Activated CD8-positive, alpha-beta memory T cell treated with anti-CD3 and anti-CD28 coated beads for 36 hours (primary cell): ENCODE data around the gene CHMP1A. TPM values are rescaled to one million over a fixed set of nuclear protein-coding genes. Genes with fewer than 3 reads are reported as not detected.
"Not testable (repeated sequence)": the region's sequence is repeated elsewhere in the genome, so short reads cannot be mapped to it uniquely, and the experiment has no call there.

Experiments
- CTCF ChIA-PET: fragments of 350-600 bp; sonication (Branson Sonifier 250); formaldehyde crosslinking; loops from one replicate; lab custom pipeline; 2021; ENCODE audit warnings: antibody characterized with exemption; lab: Charles Lee
- POLR2A ChIA-PET: fragments of 350-600 bp; sonication (Branson Sonifier 250); formaldehyde crosslinking; loops from one replicate; lab custom pipeline; 2021; ENCODE audit warnings: antibody characterized with exemption; lab: Charles Lee
- total RNA-seq, 2 experiments: library from RNA; stranded (reverse); gene quantifications; one replicate each; pipeline ENCODE4 v1.2.3, GENCODE V29; 2021

CHMP1A gene
- total RNA-seq, 2 experiments from 2014 or later = 80.5 to 80.8 TPM

GRCh38 chr16:89642574-89642973 is 14.9 kb downstream of the CHMP1A start:
- POLR2A ChIA-PET = no interaction called here
- CTCF ChIA-PET = interaction anchor here (0.5 to 1.7 kb wide), 5 partner anchors 15 to 267 kb away, joined by 3 to 6 read pairs (median 3); partner anchors contain the start of genes CHMP1A, CPNE7 and SPATA33

- ChIA-PET CTCF (interaction anchor here (0.5 to 1.7 kb wide), 8 partner anchors 8 to 268 kb away, joined by 3 to 6 read pairs (median 3); partner anchors contain the start of genes CHMP1A, CPNE7 and SPATA33), POLR2A (no interaction called here)
Observed at GRCh38 chr16:89641458-89642119, 15.9 kb downstream of the CHMP1A start.

GRCh38 chr16:89639385-89639784 is 18.1 kb downstream of the CHMP1A start:
- ChIA-PET POLR2A (no interaction called here), CTCF (no interaction called here)

- ChIA-PET POLR2A (no interaction called here), CTCF (no interaction called here)
Observed at GRCh38 chr16:89638455-89638854, 19.1 kb downstream of the CHMP1A start.

DNA sequence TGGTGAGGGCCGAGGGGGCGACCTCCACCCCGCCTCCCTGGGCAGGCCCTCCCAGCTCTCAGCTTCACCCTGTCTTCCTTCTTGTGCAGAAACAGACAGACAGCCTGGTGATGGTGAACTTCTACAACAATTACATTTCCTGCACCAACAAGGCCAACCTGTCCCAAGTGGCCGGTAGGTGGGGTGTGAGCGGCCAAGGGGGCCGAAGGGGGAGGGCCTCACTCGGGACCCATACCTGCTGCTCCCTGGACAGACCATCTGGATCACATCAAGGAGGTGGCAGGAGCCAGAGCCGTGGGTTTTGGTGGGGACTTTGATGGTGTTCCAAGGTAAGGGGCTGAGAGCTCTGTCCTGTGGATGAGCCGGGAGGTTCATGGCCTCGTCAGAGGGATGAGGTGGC is 20.1 kb downstream of the CHMP1A start:
- ChIA-PET POLR2A (no interaction called here), CTCF (interaction anchor here (1.5 kb wide), 1 partner anchor 61 kb away, joined by 4 read pairs; the partner anchor contains the start of gene CPNE7)

GRCh38 chr16:89636663-89637062 is 20.8 kb downstream of the CHMP1A start:
- ChIA-PET POLR2A (no interaction called here), CTCF (interaction anchor here (1.5 kb wide), 1 partner anchor 61 kb away, joined by 4 read pairs; the partner anchor contains the start of gene CPNE7)

DNA sequence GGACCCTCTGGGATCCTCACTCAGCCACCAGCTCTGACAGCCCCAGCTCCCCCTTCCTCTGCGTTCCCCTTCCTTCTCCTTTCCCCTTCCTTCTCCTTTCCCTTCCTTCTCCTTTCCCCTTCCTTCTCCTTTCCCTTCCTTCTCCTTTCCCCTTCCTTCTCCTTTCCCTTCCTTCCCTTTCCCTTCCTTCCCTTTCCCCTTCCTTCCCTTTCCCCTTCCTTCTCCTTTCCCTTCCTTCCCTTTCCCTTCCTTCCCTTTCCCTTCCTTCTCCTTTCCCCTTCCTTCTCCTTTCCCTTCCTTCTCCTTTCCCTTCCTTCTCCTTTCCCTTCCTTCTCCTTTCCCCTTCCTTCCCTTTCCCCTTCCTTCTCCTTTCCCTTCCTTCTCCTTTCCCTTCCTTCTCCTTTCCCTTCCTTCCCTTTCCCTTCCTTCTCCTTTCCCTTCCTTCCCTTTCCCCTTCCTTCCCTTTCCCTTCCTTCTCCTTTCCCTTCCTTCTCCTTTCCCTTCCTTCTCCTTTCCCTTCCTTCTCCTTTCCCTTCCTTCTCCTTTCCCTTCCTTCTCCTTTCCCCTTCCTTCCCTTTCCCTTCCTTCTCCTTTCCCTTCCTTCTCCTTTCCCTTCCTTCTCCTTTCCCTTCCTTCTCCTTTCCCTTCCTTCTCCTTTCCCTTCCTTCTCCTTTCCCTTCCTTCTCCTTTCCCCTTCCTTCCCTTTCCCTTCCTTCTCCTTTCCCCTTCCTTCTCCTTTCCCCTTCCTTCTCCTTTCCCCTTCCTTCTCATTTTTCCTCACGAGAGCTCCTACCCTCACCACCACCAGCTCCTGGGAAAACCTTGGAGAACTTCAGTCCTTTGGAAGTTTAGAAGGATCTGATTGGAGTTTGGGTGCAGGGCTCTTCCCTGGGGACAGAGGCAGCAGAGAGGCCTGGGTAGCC is 22.8 kb downstream of the CHMP1A start:
- POLR2A ChIA-PET = not testable (repeated sequence)
- CTCF ChIA-PET = interaction anchor here (1.7 kb wide), 1 partner anchor 69 kb away, joined by 3 read pairs; no protein-coding TSS in a partner anchor

DNA sequence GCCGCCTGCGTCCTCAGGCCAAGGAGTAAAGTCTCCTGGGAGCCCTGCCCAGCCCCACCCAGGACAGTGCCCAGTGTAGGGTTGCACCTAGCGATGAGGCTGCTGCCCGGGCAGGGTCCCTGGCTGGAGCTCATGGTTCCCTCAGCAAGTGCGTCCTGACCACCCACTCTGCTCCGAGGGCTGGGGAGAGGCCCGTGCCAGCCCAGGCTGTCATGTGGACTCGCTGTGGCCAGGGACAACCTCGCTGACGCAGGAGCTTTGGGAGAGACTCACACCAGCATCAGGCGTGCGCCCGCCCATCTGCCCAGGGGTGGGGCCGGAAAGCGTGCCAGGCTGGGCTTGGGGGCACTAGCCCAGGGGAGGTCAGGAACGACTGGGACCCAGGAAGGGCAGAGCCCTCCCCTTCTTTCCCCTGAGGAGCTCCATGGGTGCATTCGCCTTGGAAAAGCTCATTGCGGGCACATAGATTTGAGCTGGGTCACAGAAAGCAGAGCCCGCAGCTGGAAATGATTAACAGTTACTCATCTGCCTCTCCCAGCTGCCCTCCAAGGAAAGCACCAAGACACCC is 24.4 kb downstream of the CHMP1A start:
- ChIA-PET CTCF (interaction anchor here (0.6 to 1.7 kb wide), 2 partner anchors 58 to 67 kb away, joined by 3 to 5 read pairs; no protein-coding TSS in a partner anchor), POLR2A (interaction anchor here (0.6 kb wide), 1 partner anchor 171 kb away, joined by 3 read pairs; no protein-coding TSS in a partner anchor)

DNA sequence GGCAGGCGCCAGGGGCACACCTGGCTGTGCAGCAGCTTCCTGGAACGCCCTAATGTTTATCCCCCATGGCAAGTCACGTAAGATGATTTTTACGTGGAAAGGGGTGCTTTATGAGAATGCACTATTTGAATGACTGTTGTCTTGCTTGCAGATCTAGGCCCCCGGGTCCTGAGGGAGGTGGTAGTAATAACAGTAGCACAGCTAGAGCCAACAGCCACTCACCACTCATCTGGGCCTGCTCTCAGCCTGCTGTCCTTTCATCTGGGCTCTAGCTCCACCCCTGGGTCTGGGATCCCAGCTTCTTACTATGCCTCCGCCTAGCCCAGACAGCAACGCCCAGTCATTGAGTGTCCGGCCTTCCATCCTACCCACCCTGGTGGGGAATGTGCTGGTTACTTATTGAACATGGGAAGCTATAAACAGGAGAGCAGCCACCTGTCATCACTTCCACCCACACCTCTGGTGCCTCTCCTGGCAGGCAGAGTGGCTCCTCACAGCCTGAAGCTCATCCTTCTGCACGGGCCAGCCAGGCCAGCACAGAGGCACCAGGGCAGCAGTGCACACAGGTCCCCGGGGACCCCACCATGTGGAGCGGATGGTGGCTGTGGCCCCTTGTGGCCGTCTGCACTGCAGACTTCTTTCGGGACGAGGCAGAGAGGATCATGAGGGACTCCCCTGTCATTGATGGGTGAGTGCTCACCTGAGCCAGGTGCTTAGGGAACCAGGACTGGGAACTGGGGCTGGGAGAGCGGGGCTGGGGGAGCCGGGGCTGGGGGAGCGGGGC is 27.5 kb downstream of the CHMP1A start:
- CTCF ChIA-PET = interaction anchor here (1.2 kb wide), 1 partner anchor 19 kb away, joined by 4 read pairs; no protein-coding TSS in a partner anchor
- POLR2A ChIA-PET = no interaction called here

DNA sequence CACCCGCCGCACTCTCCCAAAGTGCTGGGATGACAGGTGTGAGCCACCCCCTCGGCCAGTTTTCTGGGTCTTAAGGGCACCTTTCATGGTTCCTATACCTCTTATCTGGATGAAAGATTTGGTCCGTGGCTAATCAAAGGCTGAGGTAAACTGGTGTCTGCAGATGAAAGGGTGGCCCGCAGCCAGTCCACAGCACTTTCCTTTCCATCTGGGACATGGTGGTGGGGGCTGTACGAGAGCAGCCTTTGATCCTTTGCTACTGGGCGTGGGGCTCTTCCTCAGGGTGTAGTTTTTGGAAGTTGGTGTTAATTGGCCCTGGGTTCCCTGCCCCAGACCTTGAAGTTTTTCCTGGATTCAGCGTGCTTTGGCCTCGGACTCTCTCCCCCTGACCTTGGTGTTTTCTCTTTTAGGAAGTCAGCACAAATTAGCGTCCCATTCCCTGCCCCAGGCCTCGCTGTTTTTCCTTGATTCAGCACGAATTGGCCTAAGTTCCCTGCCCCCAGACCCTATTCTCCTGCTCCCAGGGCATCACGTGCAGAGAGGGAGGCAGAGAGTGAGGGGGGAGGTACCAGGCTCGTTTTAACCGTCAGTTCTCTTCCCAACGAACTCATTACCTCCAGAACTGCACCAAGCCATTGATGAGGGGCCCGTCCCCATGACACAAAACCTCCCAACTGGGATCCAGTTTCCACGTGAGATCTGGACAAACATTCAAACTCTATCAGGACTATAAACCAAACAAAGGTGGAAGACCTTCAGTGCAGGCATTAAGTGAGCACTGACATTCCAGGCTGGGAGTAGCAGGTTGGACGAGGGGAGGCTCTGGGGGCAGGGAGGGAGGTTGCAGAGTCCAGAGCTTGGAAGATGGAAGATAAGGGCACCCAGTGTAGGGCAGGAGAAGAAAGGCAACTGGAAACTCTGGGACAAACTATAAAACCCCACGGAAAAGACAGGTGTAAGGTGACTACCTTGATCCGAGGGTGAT is 32.4 kb downstream of the CHMP1A start:
- ChIA-PET CTCF (no interaction called here), POLR2A (no interaction called here)

GRCh38 chr16:89623511-89624261 is 33.8 kb downstream of the CHMP1A start:
- POLR2A ChIA-PET = no interaction called here
- CTCF ChIA-PET = no interaction called here

DNA sequence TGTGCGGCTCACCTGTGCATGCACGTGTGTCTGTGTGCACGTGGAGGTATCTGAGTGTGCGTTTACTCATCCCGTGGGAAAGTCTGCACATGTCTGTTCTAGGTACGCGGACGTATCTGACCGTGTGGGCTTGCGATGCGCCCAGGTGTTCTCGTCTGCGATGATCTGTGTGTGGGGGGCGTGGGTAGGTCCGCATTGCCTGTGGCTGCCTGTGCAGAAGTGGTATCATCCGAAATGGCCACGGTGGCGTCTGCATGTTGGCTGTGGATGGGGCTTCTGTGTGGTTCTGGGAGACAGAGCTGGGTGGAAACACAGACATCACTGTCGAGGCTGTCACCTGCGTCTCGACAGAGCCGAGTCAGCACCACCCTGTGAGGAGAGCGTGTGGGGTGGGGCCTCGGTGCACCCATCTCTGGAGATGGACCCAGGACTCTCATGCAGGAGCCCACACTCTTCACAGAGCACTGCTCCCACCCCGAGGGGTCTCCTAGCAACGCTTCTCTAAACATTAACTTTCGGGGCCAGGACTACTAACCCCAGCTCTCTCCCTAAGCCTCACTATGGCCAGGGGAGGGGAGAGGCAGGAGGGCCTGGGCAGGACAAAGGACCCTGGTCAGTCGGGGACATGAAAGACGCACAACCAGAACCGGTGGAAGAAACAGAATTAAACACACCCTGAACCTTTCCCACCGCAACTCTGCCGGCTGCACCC is 35.7 kb downstream of the CHMP1A start:
- CTCF ChIA-PET = no interaction called here

DNA sequence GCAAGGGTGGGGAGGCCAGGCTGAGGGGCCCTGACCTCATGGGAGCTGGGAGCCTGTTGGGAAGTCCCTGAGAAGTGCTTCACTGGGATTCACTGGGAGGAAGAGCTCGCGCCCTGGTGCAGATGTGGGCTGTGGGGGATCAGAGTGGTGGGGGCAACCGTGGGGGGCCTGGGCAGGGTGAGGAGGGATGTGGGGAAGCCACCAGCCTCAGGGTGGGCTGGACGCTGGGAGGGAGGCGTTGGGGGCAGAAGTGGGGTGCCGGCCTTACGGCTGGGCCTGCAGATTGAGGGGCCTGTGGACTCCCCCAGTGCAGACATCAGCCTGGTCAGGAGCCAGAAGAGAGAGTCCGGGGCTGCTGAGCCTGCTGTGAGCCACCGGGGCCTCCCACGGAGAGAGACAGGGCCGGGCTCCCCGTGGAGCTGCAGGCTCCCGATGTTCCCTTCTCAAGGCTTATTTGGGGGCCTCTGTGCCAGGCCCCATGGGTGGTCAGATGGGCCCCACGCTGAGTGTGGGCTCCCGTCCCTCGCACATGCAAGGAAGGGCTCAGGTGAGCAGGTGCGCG is 36.3 kb downstream of the CHMP1A start:
- ChIA-PET POLR2A (no interaction called here), CTCF (no interaction called here)

More for the DNA sequence above, 35.7 kb downstream of the CHMP1A start:
- POLR2A ChIA-PET = no interaction called here

DNA sequence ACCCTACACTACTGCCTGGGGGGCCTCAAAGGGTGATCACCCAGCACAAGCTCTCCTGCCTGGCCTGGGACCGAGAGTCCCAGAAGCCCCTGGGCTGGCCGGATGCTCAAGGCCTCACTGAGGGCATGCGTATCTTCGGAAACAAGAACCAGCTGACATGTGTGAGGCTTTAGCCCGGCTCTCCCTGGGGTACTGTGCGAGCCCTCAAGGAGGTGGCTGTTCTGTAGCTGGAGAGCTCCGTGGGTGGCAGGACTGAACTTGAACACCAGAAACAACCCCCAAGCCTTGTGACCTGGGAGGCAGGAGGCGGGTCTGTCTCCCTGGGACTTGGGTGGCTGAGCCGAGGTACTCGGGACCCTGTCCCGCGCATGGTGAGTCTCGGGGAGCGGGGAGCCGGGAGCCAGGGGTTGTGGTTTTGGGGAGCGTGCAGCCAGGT is 37.1 kb downstream of the CHMP1A start:
- CTCF ChIA-PET = no interaction called here

GRCh38 chr16:89619840-89620239 is 37.7 kb downstream of the CHMP1A start:
- POLR2A ChIA-PET = no interaction called here
- CTCF ChIA-PET = no interaction called here

More for the DNA sequence above, 37.1 kb downstream of the CHMP1A start:
- POLR2A ChIA-PET = no interaction called here
